GM11168 (cell line): ENCODE measurements around the gene MRPS27.

Source experiments
- in situ Hi-C: fragments of 300-500 bp; cut with MboI; formaldehyde crosslinking; loops from one replicate; pipeline ENCODE4 v1.12.0; 2022; ENCODE audit warnings: low sequenced_read_pairs; ENCODE audit not compliant: unreplicated experiment

MRPS27 gene

GRCh38 chr5:72319976-72320752 is at the start of gene MRPS27, which contains the start of gene PTCD2:
Gene MRPS27 (minus strand): TSS chr5:72320240. CDS start chr5:72320221, 19 bp downstream.
Gene PTCD2 (plus strand): TSS chr5:72320373. CDS start chr5:72320383, 10 bp downstream.
- in situ Hi-C loops: loop anchor here (10.0 to 25.0 kb wide), 2 partner anchors 185 to 533 kb away; no protein-coding TSS in a partner anchor

DNA sequence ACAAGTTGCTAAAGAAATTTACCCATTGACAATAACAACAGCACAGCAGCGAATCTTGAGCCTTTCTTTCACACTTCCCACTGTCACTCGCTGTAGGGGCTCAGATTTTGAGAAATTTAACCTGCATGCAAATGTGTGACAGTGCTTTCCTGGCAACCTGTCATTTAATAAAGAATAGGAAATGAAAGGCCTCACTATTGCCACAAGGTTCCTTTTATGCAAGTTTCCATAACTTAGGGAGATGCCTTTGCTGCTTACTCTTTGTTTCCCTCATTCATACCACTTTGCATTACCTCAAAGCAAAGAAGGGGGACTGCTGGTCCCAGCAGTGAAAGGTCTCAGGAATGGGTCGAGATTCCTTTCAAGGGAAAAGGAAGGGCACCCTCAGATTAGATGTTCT is 49.7 kb upstream of the MRPS27 start:
- in situ Hi-C loops: loop anchor here (10.0 kb wide), 1 partner anchor 155 kb away; no protein-coding TSS in a partner anchor

DNA sequence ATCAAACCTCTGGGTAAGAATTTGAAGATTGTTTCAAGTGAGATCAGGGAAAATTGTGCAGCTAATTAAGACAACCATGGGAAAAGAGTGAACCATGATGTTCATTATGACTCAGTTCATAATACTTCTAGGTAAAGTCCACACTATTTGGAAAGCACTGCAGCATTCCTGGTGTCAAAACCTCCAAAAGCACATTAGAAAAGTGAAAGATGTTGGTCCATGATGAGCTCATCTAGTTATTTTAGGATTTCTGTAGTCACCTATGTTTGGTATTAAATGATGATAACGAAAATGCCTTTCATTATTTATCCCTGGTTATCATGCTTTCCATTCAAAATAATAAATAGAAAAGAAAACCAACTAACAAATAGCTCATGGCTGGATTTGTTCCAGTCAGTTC is 49.3 kb upstream of the MRPS27 start:
- in situ Hi-C loops: no loop called here

- in situ Hi-C loops: no loop called here
Observed at GRCh38 chr5:72368271-72368670, 48.2 kb upstream of the MRPS27 start.

GRCh38 chr5:72366324-72366976 is 46.4 kb upstream of the MRPS27 start:
- in situ Hi-C loops: no loop called here

GRCh38 chr5:72364951-72365350 is 44.9 kb upstream of the MRPS27 start:
- in situ Hi-C loops: no loop called here

- in situ Hi-C loops: no loop called here
Observed at GRCh38 chr5:72364171-72364570, 44.1 kb upstream of the MRPS27 start.

DNA sequence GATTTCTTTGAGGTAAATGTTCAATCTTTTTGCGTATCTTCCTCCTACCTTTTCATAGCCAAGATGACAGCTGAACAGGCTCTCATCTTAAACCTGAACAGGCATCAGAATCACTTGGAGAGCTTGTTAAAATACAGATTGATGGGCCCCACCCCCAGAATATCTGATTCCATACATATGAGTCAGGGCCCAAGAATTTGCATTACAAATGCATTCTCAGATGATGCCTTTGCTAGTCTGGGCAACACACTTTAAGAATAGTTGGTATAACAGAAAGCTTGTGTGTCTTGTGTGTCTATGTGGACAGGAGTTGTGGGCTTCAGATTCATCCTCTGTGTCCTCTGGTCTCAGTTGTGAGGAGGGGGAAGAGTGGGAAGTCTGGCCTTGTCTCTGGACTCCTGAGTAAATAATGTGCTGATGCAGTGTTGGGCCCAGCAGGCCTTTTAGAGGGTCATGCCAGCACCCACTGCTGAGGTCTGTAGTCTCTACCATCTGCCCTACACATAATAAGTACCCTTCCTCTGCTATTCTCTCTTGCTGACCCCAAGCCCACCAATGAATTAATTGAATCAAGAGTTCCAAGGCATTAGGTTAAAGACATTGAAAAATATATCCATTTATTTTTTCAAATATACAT is 43.2 kb upstream of the MRPS27 start:
- in situ Hi-C loops: no loop called here

DNA sequence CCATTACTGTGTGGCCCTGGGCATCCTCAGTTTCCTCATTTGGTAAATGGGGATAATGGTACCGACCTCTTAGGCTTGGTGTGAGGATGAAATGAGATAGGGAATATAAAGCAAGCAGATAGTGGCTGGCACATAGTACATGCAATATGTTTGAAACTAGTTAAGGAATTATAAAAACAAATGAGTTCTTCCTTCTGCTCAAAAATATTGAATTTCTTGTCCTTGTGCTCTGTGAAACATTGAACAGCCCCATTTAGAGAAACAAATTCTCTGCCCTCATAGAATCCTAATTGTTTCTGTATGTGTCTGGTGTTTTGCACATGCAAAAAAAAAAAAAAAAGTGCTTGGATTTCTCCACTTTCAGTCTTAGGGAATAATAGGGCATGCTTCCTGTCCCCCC is 39.8 kb upstream of the MRPS27 start:
- in situ Hi-C loops: loop anchor here (10.0 kb wide), 1 partner anchor 485 kb away; no protein-coding TSS in a partner anchor

GRCh38 chr5:72358925-72359324 is 38.9 kb upstream of the MRPS27 start:
- in situ Hi-C loops: loop anchor here (10.0 kb wide), 1 partner anchor 486 kb away; no protein-coding TSS in a partner anchor

DNA sequence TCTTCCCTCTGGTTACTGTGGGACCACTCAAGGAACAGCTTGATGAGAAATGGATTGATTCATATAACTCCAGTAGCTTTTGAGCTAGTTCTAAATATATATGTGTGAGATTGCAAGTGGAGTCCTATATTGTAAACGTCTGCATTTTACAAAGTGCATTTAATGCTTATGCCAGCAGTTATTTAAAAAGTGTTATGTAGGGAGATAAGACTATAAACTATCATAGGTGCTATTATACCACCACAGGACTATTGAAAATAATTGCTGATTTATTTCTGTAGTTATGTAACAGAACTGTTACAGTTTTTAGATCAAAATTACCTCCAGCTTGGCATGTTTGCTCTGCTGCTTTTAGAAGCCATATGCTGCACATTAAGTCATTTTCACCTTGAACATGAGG is 36.3 kb upstream of the MRPS27 start:
- in situ Hi-C loops: loop anchor here (10.0 kb wide), 1 partner anchor 488 kb away; no protein-coding TSS in a partner anchor

DNA sequence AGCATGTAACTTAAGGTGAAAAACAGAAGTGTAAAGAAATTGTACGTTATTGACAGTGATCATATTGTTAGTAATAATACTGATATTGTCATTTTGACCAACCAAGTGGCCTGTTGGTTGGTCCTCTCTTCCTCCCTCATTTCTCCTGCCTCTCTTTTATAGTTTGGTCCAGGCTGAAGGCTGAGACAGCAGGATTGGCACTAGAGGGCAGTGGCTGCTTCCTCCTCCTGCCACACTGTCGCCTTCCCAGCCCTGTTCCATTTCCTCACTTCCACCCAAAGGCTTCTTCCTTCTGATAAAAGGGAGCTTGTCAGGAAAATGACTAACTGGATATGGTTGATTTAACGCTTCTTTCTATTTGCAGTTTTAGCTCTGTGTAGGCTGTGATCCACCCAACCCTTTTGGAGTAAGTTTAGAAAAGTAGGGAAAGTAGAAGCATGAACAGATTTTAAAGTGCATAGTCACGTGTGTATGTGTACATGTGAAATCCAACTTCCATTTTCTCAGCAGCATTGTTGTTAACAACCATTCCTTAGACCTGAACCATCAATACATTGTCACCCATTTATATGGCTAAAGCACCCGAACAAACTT is 35.8 kb upstream of the MRPS27 start:
- in situ Hi-C loops: loop anchor here (10.0 kb wide), 1 partner anchor 489 kb away; no protein-coding TSS in a partner anchor

DNA sequence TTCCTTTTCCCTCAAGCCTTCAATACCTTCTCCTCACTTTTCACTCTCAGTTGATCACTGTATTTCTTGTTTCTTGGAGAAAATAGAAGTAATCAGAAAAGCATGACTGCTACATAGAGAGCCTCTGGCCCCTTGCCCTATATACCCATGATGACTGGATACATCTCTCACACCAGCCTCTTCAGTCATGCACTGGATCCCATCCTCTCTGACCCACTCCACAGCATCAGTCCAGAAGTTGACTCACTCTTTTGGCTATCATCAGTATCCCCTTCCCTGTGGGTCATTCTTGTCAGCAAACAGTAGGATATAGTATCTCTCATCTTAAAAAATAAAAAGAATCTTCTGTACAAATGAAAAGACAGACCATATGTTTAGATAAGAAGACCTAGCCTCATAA is 33.0 kb upstream of the MRPS27 start:
- in situ Hi-C loops: loop anchor here (10.0 kb wide), 1 partner anchor 492 kb away; no protein-coding TSS in a partner anchor

DNA sequence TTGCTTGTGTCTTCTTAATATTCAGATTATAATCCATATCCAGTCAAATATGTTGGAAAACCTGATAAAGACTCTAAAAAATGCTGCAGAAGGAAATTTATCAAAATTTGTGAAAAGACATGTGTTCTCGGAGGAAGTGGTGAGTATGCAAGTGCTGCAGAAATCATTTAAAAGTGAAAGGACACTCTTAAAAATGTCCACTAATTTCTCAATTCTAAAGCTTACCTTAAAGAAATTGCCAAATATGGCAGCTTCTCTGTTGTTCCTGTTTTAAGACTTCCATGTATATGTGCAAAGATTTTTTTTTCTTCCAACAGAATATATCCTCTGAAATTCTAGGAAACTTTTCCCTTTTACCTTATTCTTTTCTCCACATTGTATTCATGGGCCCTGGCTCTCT is 32.6 kb upstream of the MRPS27 start:
- in situ Hi-C loops: loop anchor here (10.0 kb wide), 1 partner anchor 492 kb away; no protein-coding TSS in a partner anchor

DNA sequence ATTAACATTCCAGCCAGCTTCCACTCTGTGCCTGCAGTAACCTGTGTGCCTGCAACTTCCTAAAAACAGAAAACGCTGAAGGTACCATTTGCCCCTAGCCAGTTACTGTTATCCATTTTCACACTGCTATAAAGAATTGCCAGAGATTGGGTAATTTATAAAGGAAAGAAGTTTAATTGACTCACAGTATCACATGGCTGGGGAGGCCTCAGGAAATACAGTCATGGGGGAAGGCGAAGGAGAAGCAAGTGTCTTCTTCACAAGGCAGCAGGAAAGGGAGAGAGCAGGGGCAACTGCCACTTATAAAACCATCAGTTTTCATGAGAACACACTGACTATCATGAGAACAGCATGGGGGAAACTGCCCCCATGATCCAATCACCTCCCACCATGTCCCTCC is 31.3 kb upstream of the MRPS27 start:
- in situ Hi-C loops: loop anchor here (10.0 kb wide), 1 partner anchor 493 kb away; no protein-coding TSS in a partner anchor

DNA sequence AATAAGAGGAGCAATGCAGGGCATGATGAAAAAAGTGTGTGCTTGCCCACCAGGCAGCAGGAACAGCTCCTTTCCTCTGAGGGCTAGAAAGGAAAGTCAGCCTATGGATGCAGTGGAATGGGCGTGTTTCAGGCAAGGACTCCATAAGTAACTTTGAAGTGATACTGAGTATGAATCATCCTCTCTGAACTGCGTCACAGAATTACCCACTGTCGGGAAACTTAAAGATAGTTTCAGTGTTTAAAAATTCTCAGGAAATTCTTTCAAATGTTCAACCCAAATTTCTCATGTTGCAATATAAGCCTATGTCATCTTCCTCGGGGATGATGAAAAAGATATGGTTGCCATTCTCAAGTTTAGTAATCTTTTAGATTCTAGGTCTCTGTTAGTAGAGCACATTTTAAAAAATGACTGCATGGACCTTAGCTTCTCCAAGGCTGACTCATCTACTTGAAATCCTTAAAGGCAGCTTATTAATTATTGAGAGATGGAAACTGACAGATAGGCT is 27.8 kb upstream of the MRPS27 start:
- in situ Hi-C loops: no loop called here

DNA sequence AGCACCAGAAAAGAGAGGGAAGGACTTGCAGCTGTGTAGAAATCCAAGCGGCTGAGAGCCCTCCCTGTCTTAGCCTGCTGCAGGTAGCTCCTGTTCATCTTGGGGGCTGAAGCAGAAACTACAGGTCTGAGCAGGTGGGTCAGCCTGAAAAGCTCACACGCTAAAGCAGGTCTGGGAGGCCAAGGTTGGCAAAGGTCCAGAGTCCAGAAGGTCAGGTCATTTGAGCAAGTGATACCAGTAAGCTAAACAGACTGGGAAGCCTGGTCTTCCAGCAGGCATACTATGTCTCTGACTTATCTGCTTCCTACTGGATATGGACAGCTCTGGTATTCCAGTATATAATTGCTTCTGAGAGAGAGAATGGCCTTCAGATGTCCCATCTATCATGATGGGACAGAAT is 26.4 kb upstream of the MRPS27 start:
- in situ Hi-C loops: no loop called here

- in situ Hi-C loops: loop anchor here (10.0 kb wide), 1 partner anchor 374 kb away; no protein-coding TSS in a partner anchor
Observed at GRCh38 chr5:72338689-72339209, 18.7 kb upstream of the MRPS27 start.

DNA sequence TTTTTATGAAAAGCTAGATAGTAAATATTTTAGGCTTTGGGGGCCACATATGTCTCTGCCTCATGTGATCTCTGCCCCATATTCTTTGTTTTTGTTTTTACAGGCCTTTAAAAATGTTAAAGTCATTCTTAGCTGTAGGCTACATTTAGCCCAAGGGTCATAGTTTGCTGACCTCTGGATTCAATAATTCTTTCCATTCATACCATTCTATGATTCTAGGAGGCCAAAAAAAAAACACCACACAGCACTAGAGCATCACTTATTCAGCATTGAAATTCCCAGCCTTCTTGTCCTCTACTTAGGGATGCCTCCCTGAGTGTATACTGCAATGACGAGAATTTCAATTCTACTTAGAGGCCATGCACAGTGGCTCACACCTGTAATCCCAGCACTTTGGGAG is 17.1 kb upstream of the MRPS27 start:
- in situ Hi-C loops: loop anchor here (10.0 kb wide), 1 partner anchor 372 kb away; no protein-coding TSS in a partner anchor
